SIG-M5 treated with dmso at 0.1 percent for 504 hours (cell line): ENCODE measurements around the gene METRN.
A peak's percentile ranks its signal among the peaks of the same experiment; 100 is the strongest.

Source experiments
- DNase-seq: peaks from one replicate; lab custom pipeline; 2025; ENCODE audit not compliant: unreplicated experiment; lab: John Stamatoyannopoulos, UW

METRN gene

DNA sequence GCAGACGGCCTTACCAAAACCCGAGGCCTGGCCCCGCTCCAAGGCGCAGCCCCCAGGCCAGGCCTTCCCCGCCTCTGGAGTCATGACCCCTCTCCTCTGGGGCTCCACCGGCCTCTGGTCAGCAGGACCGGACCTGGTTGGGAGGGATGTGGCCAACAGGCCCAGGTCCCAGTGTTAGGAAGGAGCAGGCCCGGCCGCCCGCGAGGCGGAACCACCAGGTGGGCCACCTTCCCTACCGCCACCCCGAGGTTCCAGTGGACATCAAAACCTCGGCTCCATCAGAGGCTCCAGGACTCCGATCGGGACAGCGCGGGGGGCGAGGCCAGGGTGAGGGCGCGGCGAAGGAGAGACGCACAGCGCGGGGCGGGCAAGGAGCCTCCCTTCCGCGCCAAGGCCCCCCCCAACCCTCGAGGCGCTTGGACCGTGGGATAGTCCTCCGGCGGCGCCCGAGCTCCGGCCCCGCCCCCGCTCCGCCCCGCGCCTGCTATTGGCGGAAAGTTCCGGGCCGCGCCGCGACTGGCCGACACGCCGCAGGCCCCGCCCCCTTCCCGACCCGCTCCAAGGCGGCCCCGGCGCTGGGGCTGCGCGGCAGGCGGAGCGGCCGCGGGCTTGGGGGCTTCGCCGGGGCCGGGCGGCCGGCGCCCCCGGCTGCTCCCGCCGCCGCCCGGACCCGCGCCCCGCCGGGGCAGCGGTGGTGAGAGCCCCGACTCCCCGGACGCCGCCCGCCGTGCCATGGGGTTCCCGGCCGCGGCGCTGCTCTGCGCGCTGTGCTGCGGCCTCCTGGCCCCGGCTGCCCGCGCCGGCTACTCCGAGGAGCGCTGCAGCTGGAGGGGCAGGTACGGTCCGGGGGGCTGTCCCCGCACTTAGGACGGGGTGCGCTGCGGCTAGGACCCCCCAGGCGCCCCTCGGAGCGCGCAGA, at the start of gene METRN:
METRN (plus strand) TSS at position 561 of the 919 bp plus-strand sequence; CDS start at position 733, 172 bp downstream.
- peak; percentile 73 for DNase-seq

DNA sequence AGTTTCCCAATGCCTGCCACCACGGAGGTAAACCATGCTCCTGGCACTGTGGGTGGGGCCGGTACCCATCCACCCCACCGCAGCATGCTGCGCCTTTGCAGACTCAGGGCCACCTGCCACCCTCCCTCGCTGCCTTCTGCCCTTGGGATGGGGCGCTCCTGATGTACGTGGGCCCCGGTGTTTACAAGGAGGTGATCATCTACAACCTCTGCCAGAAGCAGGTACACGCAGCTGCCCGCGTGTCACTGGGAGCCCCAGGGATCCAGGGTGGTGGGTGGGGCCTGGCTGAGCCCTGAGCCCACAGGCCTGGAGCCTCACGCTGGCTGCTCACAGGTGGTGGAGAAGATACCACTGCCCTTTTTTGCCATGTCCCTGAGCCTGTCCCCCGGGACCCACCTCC, 48.3 kb upstream of the METRN start:
- no peak for DNase-seq

DNA sequence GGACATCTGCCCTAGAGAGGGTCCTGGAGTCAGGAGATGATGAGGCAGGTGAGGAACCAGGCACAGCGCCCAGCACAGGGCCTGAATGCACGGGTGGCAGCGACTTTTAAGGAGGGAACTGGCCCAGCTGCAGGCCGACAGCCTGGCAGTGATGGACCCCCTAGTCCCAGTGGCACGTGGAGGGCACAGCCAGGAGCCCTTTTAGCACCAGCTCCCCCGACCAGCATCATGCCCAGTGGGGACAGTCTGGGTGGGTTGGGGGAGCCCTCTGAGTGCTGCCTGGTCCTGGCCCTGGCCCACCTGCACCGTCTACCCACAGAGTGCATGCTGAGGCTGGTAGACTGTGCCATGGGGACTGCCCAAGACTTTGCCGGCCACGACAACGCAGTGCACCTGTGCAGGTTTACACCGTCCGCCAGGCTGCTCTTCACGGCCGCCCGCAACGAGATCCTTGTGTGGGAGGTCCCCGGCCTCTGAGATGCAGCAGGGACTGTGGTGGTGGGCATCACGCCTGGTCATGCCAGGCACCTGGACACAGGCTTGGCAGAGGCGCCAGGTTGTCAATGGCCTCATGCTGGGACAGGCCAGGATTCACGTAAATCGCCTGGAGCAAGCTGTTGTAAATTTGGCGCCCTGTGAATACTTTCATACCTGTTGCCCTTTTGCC, 47.7 kb upstream of the METRN start:
- DNase-seq, result no peak

DNA sequence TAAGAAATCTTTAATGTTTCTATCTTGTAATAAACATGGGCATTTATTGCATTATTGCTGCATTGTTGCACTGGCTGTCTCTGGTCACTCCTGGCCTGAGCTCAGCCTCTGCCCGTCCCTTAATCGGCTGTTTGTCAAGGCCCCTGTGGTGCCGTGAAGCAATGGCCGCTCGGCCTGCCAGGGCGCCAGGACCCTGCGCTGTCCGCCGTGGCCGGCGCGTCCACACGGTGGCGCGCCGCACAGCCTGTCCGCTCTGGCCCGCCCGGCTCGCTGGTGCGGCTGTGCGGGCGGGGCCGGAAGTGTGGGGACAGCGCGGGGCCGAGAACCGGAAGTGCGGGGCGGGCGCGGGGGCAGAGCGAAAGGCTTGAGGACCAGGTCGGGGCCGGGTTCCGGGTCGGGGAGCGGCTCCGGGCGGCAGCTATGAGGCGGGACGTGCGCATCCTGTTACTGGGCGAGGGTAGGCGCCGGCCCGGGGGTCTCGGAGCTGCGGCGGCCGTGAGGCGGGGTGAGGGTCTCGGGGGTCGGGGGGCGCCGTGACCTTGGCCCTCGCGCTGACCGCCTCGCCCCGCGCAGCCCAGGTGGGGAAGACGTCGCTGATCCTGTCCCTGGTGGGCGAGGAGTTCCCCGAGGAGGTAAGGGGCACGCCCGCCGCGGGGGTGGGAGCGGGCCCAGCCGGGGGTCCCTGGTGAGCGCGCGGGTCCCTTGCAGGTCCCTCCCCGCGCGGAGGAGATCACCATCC, 47.0 kb upstream of the METRN start, which contains the start of gene RHOT2:
RHOT2 (plus strand) TSS at position 353 of the 739 bp plus-strand sequence; CDS start at position 421, 68 bp downstream.
- DNase-seq, result peak; percentile 79

DNA sequence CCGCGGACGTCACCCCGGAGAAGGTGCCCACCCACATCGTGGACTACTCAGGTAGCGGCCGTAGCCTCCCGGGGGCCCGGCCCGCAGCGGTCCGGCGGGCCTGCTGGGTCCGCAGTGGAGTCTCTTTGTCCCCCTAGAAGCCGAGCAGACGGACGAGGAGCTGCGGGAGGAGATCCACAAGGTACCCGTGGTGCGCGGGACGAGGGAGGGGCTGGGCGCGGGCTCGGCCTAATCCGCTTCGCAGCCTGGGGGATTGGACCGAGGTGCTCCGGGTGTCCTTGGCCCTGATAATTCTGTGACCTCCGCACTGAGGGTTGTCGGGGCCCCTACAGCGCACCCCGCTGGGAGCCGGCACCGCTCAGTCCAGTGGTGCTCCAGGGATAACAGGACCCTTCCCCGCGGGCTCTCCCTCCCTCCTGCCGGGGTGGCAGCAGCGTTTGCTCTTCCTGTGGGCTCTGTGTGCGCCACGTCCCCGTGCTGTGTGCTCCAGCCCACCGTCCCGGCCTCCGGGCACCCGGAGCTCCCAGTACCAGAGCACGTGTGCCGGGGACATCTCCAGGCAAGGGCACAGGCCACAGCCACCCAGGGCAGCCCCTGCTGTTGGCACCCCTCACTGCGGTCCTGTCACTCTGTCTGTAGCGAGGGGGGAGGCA, 46.3 kb upstream of the METRN start:
- no peak for DNase-seq

DNA sequence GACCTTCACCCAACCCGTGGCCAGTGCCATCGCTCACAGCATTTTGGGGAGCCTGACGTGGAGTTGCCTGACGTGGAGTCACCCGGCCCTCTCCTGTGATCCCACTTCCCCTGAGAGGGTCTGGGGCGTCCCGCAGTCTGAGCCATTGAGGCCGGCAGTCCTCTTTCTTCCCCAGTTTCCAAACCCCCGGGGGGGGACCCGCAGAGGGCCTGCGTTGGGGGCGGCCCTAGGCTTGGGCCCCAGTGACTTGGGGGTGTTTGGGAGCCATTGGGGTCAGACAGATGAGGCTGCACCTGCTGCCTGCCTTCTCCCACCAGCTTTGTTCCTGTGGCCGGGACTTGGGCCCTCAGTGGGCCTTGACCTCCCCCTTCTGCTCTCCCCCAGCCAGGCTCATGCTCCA, 45.3 kb upstream of the METRN start:
- no peak for DNase-seq

DNA sequence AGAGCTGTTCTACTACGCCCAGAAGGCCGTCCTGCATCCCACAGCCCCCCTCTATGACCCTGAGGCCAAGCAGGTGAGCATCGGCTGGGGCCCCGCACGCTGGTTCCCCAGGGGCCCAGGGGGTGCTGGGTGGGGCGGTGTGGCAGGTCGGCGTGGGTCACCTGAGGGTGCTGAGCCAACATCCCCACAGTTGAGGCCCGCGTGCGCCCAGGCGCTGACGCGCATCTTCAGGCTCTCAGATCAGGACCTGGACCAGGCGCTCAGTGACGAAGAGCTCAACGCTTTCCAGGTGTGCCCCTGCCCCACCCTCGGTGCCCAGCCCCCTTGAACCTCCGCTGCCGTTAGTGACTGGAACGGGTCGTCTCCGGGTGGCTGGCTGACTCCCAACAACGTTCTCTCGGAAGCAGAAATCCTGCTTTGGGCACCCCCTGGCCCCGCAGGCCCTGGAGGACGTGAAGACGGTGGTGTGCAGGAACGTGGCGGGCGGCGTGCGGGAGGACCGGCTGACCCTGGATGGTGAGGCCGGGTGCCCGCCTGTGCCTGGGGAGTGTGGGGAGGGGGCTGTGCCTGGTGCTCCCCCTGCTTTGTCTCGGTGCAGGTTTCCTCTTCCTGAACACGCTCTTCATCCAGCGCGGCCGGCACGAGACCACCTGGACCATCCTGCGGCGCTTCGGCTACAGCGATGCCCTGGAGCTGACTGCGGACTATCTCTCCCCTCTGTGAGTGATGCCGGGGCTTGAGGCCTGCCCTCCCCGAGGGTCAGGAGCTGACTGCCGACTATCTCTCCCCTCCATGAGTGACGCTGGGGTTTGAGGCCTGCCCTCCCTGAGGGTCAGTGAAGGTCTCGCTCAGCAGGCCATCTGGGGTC, 44.2 kb upstream of the METRN start:
- DNase-seq, result no peak

DNA sequence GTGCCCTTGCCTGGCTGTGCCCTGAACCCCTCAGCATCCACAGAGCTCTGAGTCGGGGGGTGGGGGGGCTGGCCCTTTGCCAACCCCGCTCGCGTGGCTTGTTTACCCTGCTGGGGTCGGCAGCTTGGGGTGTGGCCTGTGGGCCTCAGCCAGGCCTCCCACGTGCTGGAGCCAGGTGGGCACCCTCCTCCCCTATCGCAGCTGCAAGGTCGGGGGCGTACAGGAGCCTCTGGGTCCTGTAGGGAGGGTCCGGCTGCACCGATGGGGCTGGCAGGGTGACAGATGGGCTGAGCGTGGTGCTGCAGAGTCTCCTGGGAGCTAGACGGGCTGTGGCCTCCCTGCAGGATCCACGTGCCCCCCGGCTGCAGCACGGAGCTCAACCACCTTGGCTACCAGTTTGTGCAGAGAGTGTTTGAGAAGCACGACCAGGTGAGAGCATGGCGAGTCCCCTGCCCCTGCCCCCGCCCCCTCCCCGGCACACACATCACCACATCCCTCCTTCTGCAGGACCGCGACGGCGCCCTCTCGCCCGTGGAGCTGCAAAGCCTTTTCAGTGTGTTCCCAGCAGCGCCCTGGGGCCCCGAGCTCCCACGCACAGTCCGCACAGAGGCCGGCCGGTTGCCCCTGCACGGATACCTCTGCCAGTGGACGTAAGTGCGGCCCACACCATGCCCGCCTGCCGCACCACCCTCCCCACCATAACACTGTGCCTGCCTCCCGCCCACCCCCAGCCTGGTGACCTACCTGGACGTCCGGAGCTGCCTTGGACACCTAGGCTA, 43.4 kb upstream of the METRN start:
- DNase-seq, result no peak

DNA sequence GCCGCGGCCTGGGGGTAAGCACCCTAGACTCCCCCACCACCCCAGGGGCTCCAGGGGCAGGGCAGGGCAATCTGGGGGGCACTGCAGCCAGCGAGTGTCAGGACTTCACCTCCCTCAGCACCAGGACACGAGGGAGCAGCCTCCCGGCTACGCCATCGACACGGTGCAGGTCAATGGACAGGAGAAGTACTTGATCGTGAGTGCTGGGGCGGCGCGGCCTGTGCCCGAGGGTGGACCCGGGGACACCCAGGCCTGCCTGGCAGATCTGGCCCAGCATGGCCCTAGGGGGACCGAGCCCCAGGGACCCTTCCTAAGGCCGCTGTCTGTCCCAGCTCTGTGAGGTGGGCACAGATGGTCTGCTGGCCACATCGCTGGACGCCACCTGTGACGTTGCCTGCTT, 42.5 kb upstream of the METRN start:
- no peak for DNase-seq

DNA sequence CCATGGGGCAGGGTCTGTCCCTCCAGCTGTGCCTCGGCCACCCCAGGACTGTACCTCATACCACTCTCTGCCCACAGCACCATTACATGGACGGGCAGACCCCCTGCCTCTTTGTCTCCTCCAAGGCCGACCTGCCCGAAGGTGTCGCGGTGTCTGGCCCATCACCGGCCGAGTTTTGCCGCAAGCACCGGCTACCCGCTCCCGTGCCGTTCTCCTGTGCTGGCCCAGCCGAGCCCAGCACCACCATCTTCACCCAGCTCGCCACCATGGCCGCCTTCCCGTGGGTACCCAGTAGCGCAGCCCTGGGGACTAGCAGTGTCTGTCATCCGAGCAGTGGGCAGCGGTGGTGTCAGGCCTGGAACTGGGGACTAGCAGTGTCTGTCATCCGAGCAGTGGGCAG, 42.1 kb upstream of the METRN start:
- DNase-seq, result no peak

DNA sequence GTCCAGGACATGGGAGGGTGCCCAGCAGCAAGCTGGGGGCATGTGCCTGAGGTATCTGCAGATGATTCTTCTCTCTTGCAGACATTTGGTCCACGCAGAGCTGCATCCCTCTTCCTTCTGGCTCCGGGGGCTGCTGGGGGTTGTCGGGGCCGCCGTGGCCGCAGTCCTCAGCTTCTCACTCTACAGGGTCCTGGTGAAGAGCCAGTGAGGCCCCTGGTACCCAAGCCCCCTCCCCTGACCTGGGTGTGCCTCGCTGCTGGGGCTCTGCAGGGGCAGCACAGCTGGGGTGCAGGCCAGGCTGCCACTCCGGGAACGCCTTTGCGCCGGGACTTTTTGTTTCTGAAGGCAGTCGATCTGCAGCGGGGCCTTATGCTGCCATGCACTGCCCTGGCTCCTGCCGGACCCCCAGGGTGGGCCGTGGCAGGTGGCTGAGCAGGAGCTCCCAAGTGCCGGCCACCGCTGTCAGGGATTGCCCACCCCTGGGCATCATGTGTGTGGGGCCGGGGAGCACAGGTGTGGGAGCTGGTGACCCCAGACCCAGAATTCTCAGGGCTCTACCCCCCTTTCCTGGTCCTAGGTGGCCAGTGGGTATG, 41.4 kb upstream of the METRN start:
- DNase-seq, result no peak

DNA sequence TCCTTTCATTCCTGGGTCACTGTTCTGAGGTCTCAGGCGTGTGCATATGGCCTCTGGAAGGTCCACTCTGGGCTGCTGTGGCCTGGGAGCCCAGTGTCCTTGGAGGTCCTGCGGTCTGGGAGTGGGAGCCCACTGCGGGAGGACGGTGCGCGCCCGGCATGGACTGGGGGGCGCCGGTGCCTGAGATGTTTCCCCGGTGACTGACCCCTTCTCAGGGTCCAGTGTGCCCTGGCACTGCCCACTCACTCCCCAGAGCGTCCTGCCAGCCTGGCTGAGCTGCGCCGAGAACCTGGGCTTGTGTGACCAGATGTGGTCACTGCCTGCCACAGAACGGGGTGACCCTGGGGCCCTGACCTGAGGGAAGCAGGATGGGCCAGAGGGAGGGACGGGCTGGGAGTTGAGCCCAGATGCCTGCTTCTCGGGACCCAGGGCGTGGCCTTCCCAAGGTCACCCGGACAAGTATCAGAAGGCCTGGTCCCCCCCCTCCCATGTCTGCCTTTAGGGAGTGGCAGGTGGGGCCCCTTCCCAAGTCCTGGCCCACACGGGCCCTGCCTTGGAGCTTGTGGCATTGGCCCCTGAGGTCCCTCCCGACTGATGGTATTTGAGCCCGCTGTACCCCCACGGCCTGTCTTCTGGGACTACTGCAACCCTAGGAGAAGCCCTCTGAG, 40.6 kb upstream of the METRN start:
- no peak for DNase-seq

DNA sequence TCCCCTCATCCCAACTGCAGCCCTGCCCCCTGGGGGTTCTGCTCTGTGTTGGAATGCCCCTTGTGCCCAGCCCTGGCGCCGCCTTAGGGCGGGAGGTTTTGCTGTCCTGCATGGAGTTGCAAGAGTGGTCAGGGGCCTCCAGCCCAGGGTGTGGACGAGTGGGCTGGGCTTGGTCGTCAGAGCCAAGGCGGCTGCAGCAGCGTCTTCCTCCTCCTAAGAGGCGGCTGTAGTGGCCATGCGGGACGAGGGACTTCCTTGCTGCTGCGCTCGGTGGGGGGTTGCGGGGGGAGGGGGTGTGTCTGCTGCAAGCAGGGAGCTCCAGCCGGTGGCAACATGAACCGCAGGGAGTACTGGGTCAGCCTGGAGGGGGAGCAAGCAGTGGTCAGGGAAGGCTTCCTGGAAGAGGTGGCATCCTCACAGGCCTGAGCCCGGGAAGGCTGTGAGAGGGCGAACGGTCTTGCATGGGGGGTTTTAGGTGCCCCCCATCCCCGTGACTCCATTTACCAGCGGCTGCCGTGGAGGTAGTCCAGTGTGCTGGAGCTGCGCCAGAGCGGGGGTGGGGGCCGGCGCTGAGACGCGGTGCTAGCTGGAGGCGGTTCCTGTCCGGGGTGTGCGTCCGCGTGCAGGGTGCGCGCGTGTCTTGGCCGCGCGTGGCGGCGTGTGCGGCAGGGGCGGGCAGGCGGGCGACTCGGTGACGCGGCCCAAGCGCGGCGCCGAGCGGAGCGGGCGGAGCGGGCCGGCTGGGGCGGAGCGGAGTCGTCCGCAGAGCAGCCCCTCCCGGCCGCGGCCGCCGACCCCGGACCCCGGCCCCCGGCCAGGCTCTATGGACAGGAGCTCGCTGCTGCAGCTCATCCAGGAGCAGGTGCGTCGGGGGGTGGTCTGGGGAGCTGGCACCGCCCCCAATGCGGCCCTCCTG, 39.7 kb upstream of the METRN start, which contains the start of gene RHBDL1:
RHBDL1 (plus strand) TSS at position 704 of the 916 bp plus-strand sequence; CDS start at position 824, 120 bp downstream.
- no peak for DNase-seq

DNA sequence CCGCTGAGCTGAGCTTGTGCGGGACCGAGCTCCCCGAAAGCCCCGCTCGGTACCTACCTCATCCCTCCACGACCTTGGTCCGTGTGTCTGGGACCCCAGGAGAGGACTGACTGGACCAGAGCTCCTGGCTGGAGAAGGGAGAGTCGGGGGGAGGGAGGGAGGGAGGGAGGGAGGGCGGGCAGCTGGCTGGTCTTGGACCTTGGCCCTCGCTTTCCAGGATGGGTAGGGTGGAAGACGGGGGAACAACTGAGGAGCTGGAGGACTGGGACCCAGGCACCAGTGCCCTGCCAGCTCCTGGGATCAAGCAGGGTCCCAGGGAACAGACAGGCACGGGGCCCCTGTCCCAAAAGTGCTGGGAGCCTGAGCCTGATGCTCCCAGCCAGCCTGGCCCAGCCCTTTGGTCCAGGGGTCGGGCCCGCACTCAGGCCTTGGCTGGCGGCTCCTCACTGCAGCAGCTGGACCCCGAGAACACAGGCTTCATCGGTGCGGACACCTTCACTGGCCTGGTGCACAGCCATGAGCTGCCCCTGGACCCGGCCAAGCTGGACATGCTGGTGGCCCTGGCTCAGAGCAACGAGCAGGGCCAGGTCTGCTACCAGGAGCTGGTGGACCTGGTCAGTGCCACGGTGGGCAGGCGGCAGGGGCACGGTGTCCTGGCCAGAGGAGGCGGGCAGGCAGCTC, 38.9 kb upstream of the METRN start:
- no peak for DNase-seq

DNA sequence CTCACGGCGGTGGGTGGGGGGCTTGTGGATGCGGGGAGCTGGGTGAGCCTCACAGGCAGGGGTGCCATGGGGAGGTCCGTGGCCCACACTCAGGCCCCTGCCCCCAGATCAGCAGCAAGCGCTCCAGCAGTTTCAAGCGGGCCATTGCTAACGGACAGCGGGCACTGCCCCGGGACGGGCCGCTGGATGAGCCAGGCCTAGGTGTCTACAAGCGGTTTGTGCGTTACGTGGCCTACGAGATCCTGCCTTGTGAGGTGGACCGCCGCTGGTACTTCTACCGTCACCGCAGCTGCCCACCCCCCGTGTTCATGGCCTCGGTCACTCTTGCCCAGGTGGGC, 38.4 kb upstream of the METRN start:
- no peak for DNase-seq

DNA sequence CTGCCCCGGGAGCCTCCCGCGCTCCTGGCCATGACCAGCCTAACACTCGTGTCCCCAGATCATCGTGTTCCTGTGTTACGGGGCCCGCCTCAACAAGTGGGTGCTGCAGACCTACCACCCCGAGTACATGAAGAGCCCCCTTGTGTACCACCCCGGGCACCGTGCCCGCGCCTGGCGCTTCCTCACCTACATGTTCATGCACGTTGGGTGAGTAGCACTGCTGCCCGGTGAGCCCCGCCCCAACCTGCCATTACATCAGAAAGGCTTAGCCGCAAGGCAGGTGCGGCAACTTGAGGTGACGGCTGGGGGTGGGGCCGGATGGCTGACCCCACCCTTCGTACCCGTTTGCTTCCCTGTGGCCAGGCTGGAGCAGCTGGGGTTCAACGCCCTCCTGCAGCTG, 38.0 kb upstream of the METRN start:
- no peak for DNase-seq
